Measurements from ENCODE around the gene ADCY1. TPM values are rescaled to one million over a fixed set of nuclear protein-coding genes. Genes with fewer than 3 reads are reported as not detected.

The ADCY1 gene
- total RNA-seq, 1 experiment from 2014 or later = 0.71 TPM

DNA sequence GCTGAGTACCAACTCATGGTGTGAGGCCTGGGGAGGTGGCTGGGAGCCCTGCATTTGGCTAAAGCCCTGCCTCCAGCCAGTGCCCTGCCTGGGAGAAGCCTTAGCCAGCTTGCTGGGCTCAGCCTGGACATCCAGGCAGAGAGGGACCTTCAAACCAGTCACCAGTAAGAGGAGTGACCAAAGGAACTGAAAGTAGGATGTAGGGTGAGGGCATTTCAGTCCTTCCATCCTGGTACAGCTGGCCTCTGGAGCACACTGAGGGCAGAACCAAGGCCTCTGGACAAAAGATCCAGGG lies 124.8 kb downstream of the ADCY1 start:
- no peaks in the 10 kb centered on the region for H3K4me1 ChIP-seq (ENCODE audit: insufficient read depth, low read length, poor library complexity, severe bottlenecking)
- BruUV-seq (replicated peaks) = no TSS peak
- intact Hi-C loops (cut with micrococcal nuclease; ENCODE audit: unreplicated experiment) = no loop called here
- ChIA-PET POLR2A (ENCODE audit: low non-redundant PET) (no interaction called here), CTCF (no interaction called here)
- no peaks in the 10 kb centered on the region for H3K36me3 ChIP-seq (ENCODE audit: insufficient read depth, low read length, poor library complexity, severe bottlenecking)
- no peak overlapping the region for H3K27ac ChIP-seq (ENCODE audit: low read depth, low read length, poor library complexity, severe bottlenecking)
- TF ChIP-seq CTCF (conservative IDR thresholded peaks at IDR 0.05; ENCODE audit: low read depth, low read length) (no peak), EZH2 (IDR thresholded peaks at IDR 0.05; ENCODE audit: borderline replicate concordance, low read depth, low read length, poor library complexity, severe bottlenecking) (no peak)
- peaks cover 19% of the 10 kb centered on the region for H3K27me3 ChIP-seq (replicated peaks; ENCODE audit: insufficient read depth, low read depth, low read length, poor library complexity)
- H3K4me3 ChIP-seq (ENCODE audit: low read depth, low read length, poor library complexity, severe bottlenecking) = no peak overlapping the region
- DNase-seq (ENCODE audit: low spot score) = no peak
- no peaks in the 10 kb centered on the region for H3K9me3 ChIP-seq (ENCODE audit: low read depth, low read length, poor library complexity, severe bottlenecking)

GRCh38 chr7:45699726-45700390 lies 125.7 kb downstream of the ADCY1 start:
- no peak overlapping the region for H3K27ac ChIP-seq (ENCODE audit: low read depth, low read length, poor library complexity, severe bottlenecking)
- no peak for TF ChIP-seq CTCF (conservative IDR thresholded peaks at IDR 0.05; ENCODE audit: low read depth, low read length)
- no peak for TF ChIP-seq EZH2 (IDR thresholded peaks at IDR 0.05; ENCODE audit: borderline replicate concordance, low read depth, low read length, poor library complexity, severe bottlenecking)
- no peak for DNase-seq (ENCODE audit: low spot score)
- BruUV-seq (replicated peaks) = no TSS peak
- POLR2A ChIA-PET (ENCODE audit: low non-redundant PET) = no interaction called here
- intact Hi-C loops (cut with micrococcal nuclease; ENCODE audit: unreplicated experiment) = no loop called here
- no peaks in the 10 kb centered on the region for H3K4me1 ChIP-seq (ENCODE audit: insufficient read depth, low read length, poor library complexity, severe bottlenecking)
- CTCF ChIA-PET = no interaction called here
- H3K4me3 ChIP-seq (ENCODE audit: low read depth, low read length, poor library complexity, severe bottlenecking) = no peak overlapping the region
- no peaks in the 10 kb centered on the region for H3K9me3 ChIP-seq (ENCODE audit: low read depth, low read length, poor library complexity, severe bottlenecking)
- H3K36me3 ChIP-seq (ENCODE audit: insufficient read depth, low read length, poor library complexity, severe bottlenecking) = no peaks in the 10 kb centered on the region
- H3K27me3 ChIP-seq (replicated peaks; ENCODE audit: insufficient read depth, low read depth, low read length, poor library complexity) = peaks cover 19% of the 10 kb centered on the region

- Histone ChIP-seq H3K36me3 (ENCODE audit: insufficient read depth, low read length, poor library complexity, severe bottlenecking) (no peaks in the 10 kb centered on the region), H3K27ac (ENCODE audit: low read depth, low read length, poor library complexity, severe bottlenecking) (no peak overlapping the region), H3K4me1 (ENCODE audit: insufficient read depth, low read length, poor library complexity, severe bottlenecking) (no peaks in the 10 kb centered on the region), H3K27me3 (replicated peaks; ENCODE audit: insufficient read depth, low read depth, low read length, poor library complexity) (peaks cover 25% of the 10 kb centered on the region), H3K9me3 (ENCODE audit: low read depth, low read length, poor library complexity, severe bottlenecking) (no peaks in the 10 kb centered on the region), H3K4me3 (ENCODE audit: low read depth, low read length, poor library complexity, severe bottlenecking) (no peak overlapping the region)
- no TSS peak for BruUV-seq (replicated peaks)
- TF ChIP-seq EZH2 (IDR thresholded peaks at IDR 0.05; ENCODE audit: borderline replicate concordance, low read depth, low read length, poor library complexity, severe bottlenecking) (no peak), CTCF (conservative IDR thresholded peaks at IDR 0.05; ENCODE audit: low read depth, low read length) (no peak)
- ChIA-PET CTCF (no interaction called here), POLR2A (ENCODE audit: low non-redundant PET) (no interaction called here)
- DNase-seq (ENCODE audit: low spot score) = no peak
- intact Hi-C loops (cut with micrococcal nuclease; ENCODE audit: unreplicated experiment) = no loop called here
Observed at GRCh38 chr7:45700556-45700955, 126.4 kb downstream of the ADCY1 start.

Data from A673 (cell line).